ENCODE data around the gene FARP2. TPM values are rescaled to one million over a fixed set of nuclear protein-coding genes. Genes with fewer than 3 reads are reported as not detected.

The FARP2 gene
- total and polyA plus RNA-seq, 2 of the 4 experiments (the other 2 are of a cell fraction) = 17.1 to 30.8 TPM

- Histone ChIP-seq H2AK9ac (replicated peaks; ENCODE audit: low read depth, low read length, poor library complexity) (no peak overlapping the region), H4K20me1 (ENCODE audit: insufficient read depth, low read length) (no peaks in the 10 kb centered on the region), H3K9ac (ENCODE audit: low read depth, low read length) (no peak overlapping the region), H2BK20ac (ENCODE audit: low read depth, low read length) (no peak overlapping the region), H2BK15ac (ENCODE audit: low read depth, low read length) (no peak overlapping the region), H2BK120ac (ENCODE audit: low read depth, low read length) (no peak overlapping the region), H4K8ac (ENCODE audit: low read depth in 2 of 2, low read length in 2 of 2) (no peak overlapping the region), H2AK5ac (ENCODE audit: low read depth, low read length) (no peak overlapping the region), H3K36me3 (ENCODE audit: control insufficient read depth, insufficient read depth, low read length) (no peaks in the 10 kb centered on the region), H3K4me3 (ENCODE audit: insufficient read depth, low read depth, low read length) (no peak overlapping the region), H4K5ac (ENCODE audit: low read depth, low read length) (no peak overlapping the region), H2BK5ac (ENCODE audit: low read depth, low read length, poor library complexity, severe bottlenecking) (peak overlapping the region; percentile 59), H4K91ac (ENCODE audit: insufficient read depth, low read depth, low read length) (no peak overlapping the region), H3K27me3 (ENCODE audit: control insufficient read depth, insufficient read depth, low read length) (no peaks in the 10 kb centered on the region; the same call in 1 of the 2 replicates), H3K4me2 (ENCODE audit: low read depth, low read length) (no peak overlapping the region), H3K9me3 (ENCODE audit: control insufficient read depth, insufficient read depth, low read length) (no peaks in the 10 kb centered on the region), H3K27ac (ENCODE audit: insufficient read depth, low read length) (no peak overlapping the region), H3K79me1 (ENCODE audit: low read depth in 1 of 2, low read length in 2 of 2) (no peaks in the 10 kb centered on the region), H3K9me1 (ENCODE audit: insufficient read depth, low read length) (peaks cover 9% of the 10 kb centered on the region; the same call in 1 of the 2 replicates), H3K14ac (replicated peaks; ENCODE audit: low read depth, low read length) (no peak overlapping the region), H3K23ac (ENCODE audit: low read depth, low read length) (no peak overlapping the region), H3K18ac (ENCODE audit: low read depth, low read length) (no peak overlapping the region), H3K4me1 (ENCODE audit: control insufficient read depth, insufficient read depth, low read length) (no peaks in the 10 kb centered on the region), H3K4ac (ENCODE audit: low read depth, low read length) (no peak overlapping the region), H3K56ac (ENCODE audit: extremely low read depth, insufficient read depth, low read length) (no peak overlapping the region), H2AFZ (replicated peaks; ENCODE audit: low read length, poor library complexity) (no peak overlapping the region)
- intact Hi-C loops (cut with micrococcal nuclease) = no loop called here
- ATAC-seq (ENCODE audit: low read depth) (no peak), DNase-seq (no peak)
- in situ Hi-C loops (cut with MboI; ENCODE audit: low sequenced_read_pairs) = no loop called here
- no peak for TF ChIP-seq MAZ (IDR thresholded peaks at IDR 0.05; ENCODE audit: borderline replicate concordance, low read depth, low read length)
- TF ChIP-seq CHD1 (IDR thresholded peaks at IDR 0.05; ENCODE audit: low read depth, low read length) = no peak
- TF ChIP-seq CEBPB (IDR thresholded peaks at IDR 0.05; ENCODE audit: low read depth, low read length) = no peak
- TF ChIP-seq, protein P1, sequence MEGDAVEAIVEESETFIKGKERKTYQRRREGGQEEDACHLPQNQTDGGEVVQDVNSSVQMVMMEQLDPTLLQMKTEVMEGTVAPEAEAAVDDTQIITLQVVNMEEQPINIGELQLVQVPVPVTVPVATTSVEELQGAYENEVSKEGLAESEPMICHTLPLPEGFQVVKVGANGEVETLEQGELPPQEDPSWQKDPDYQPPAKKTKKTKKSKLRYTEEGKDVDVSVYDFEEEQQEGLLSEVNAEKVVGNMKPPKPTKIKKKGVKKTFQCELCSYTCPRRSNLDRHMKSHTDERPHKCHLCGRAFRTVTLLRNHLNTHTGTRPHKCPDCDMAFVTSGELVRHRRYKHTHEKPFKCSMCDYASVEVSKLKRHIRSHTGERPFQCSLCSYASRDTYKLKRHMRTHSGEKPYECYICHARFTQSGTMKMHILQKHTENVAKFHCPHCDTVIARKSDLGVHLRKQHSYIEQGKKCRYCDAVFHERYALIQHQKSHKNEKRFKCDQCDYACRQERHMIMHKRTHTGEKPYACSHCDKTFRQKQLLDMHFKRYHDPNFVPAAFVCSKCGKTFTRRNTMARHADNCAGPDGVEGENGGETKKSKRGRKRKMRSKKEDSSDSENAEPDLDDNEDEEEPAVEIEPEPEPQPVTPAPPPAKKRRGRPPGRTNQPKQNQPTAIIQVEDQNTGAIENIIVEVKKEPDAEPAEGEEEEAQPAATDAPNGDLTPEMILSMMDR (conservative IDR thresholded peaks at IDR 0.05; ENCODE audit: low read depth, low read length) = no peak
- dilution Hi-C loops (cut with HindIII; ENCODE audit: low sequenced_read_pairs, unreplicated experiment) = no loop called here
- ChIA-PET POLR2A (ENCODE audit: unreplicated experiment) (no interaction called here), CTCF (no interaction called here)
- 77% methylated on average over 6 of the region's 6 CpGs; no CpG with 5 or more reads in 1 of the 2 experiments for WGBS, 2 experiments (ENCODE audit: extremely low coverage in 2 of 2, insufficient read length in 1 of 2)
- no TSS peak for BruUV-seq (replicated peaks)
Measured at GRCh38 chr2:241517297-241517696, 161.2 kb downstream of the FARP2 start.

Measured in IMR-90 (cell line).